GM23338 (cell line): ENCODE results near the gene SND1. TPM values are rescaled to one million over a fixed set of nuclear protein-coding genes. Genes with fewer than 3 reads are reported as not detected.

Experiments
- ATAC-seq: fragments of 200-7000 bp; cut with Tn5 transposase; 3 replicates; pipeline ENCODE4 v1.9.1; 2020
- DNase-seq: peaks from one replicate; pipeline ENCODE4 v3.0.0-alpha.2; 2015; ENCODE audit warnings: low spot score
- H2AFZ ChIP-seq: fragments of 200-600 bp; sonication (generic); 2 replicates; pipeline ENCODE4 v1.8.0; 2016; ENCODE audit warnings: antibody characterized with exemption, mild to moderate bottlenecking, moderate library complexity
- H3F3A ChIP-seq: fragments of 200-600 bp; sonication (generic); replicated peaks from 2 replicates; pipeline ENCODE4 v1.8.0; 2017; ENCODE audit warnings: antibody characterized with exemption, mixed run types, low read depth
- H3K27ac ChIP-seq: fragments of 200-600 bp; sonication (generic); 2 replicates; pipeline ENCODE4 v1.6.1; 2016; ENCODE audit warnings: low read depth
- H3K27me3 ChIP-seq: fragments of 200-600 bp; sonication (generic); 2 replicates; pipeline ENCODE4 v1.8.0; 2016; ENCODE audit warnings: mild to moderate bottlenecking, mixed run types, moderate library complexity; ENCODE audit not compliant: insufficient read depth
- H3K36me3 ChIP-seq: fragments of 200-600 bp; sonication (generic); 2 replicates; pipeline ENCODE4 v1.8.0; 2016; ENCODE audit warnings: mild to moderate bottlenecking; ENCODE audit not compliant: insufficient read depth
- H3K4me1 ChIP-seq: fragments of 200-600 bp; sonication (generic); 2 replicates; pipeline ENCODE4 v1.8.0; 2016; ENCODE audit warnings: mild to moderate bottlenecking, moderate library complexity; ENCODE audit not compliant: insufficient read depth
- H3K4me2 ChIP-seq: fragments of 200-600 bp; sonication (generic); 2 replicates; pipeline ENCODE4 v1.7.1; 2017; ENCODE audit warnings: mixed run types
- H3K4me3 ChIP-seq: fragments of 200-600 bp; sonication (generic); 2 replicates; pipeline ENCODE4 v1.6.1; 2016; ENCODE audit warnings: mixed run types
- H3K79me2 ChIP-seq: fragments of 200-600 bp; sonication (generic); replicated peaks from 2 replicates; pipeline ENCODE4 v1.8.0; 2017; ENCODE audit warnings: mild to moderate bottlenecking; ENCODE audit not compliant: insufficient read depth
- H3K9me2 ChIP-seq: fragments of 200-600 bp; sonication (generic); 2 replicates; pipeline ENCODE4 v1.8.0; 2017; ENCODE audit not compliant: insufficient read depth
- H4K20me1 ChIP-seq: fragments of 200-600 bp; sonication (generic); replicated peaks from 2 replicates; pipeline ENCODE4 v1.8.0; 2017; ENCODE audit warnings: mild to moderate bottlenecking; ENCODE audit not compliant: insufficient read depth
- H3K27ac Mint-ChIP-seq: 2 replicates; pipeline ENCODE4 v1.8.0; 2020; ENCODE audit warnings: inconsistent platforms, mild to moderate bottlenecking, moderate library complexity, mixed read lengths
- H3K27me3 Mint-ChIP-seq: 3 replicates; pipeline ENCODE4 v1.8.0; 2022; ENCODE audit warnings: low read depth, mild to moderate bottlenecking, moderate library complexity, mixed read lengths, inconsistent platforms; ENCODE audit not compliant: insufficient read depth, poor library complexity
- H3K36me3 Mint-ChIP-seq: 3 replicates; pipeline ENCODE4 v1.8.0; 2021; ENCODE audit warnings: low read depth, mild to moderate bottlenecking, inconsistent platforms, moderate library complexity, mixed read lengths
- H3K4me1 Mint-ChIP-seq: 3 replicates; pipeline ENCODE4 v1.8.0; 2020; ENCODE audit warnings: mild to moderate bottlenecking, inconsistent platforms, mixed read lengths
- H3K4me3 Mint-ChIP-seq: 3 replicates; pipeline ENCODE4 v1.8.0; 2021; ENCODE audit warnings: moderate library complexity, mild to moderate bottlenecking, inconsistent platforms, mixed read lengths
- H3K9me3 Mint-ChIP-seq: 3 replicates; pipeline ENCODE4 v1.8.0; 2020; ENCODE audit warnings: moderate library complexity, mild to moderate bottlenecking, inconsistent platforms, mixed read lengths
- CREB1 ChIP-seq: fragments of 250-450 bp; sonication (Bioruptor Pico); IDR thresholded peaks from 2 replicates; pipeline ENCODE4 v1.5.0; 2020; ENCODE audit warnings: low read depth, mild to moderate bottlenecking, moderate library complexity
- CTCF ChIP-seq, 2 experiments: fragments of 200-600 bp in 1 of 2; sonication (generic) in 1 of 2; conservative IDR thresholded peaks; 2 replicates each; pipeline versions ENCODE4 v1.5.1 to v1.6.1; 2016 to 2017; ENCODE audit warnings: antibody characterized with exemption in 2 of 2, low read depth in 2 of 2, mild to moderate bottlenecking in 2 of 2, moderate library complexity in 1 of 2
- ETS1 ChIP-seq: IDR thresholded peaks from 2 replicates; pipeline ENCODE4 v1.6.1; 2016; ENCODE audit warnings: antibody characterized with exemption
- EZH2 ChIP-seq: fragments of 200-600 bp; sonication (generic); IDR thresholded peaks from one replicate; pipeline ENCODE4 v1.8.0; 2017; ENCODE audit warnings: antibody characterized with exemption, mild to moderate bottlenecking, low read depth; ENCODE audit not compliant: unreplicated experiment
- EZH2phosphoT487 ChIP-seq: fragments of 200-600 bp; sonication (generic); IDR thresholded peaks from one replicate; pipeline ENCODE4 v1.8.1; 2018; ENCODE audit warnings: antibody characterized with exemption; ENCODE audit not compliant: unreplicated experiment
- JUNB ChIP-seq: IDR thresholded peaks from one replicate; pipeline ENCODE4 v1.6.1; 2016; ENCODE audit warnings: antibody characterized with exemption; ENCODE audit not compliant: unreplicated experiment
- NANOG ChIP-seq: IDR thresholded peaks from 2 replicates; pipeline ENCODE4 v1.6.1; 2016; ENCODE audit warnings: antibody characterized with exemption, borderline replicate concordance
- POLR2AphosphoS5 ChIP-seq: IDR thresholded peaks from 2 replicates; pipeline ENCODE4 v1.6.1; 2016; ENCODE audit warnings: antibody characterized with exemption, low read depth
- REST ChIP-seq: IDR thresholded peaks from one replicate; pipeline ENCODE4 v1.6.1; 2018; ENCODE audit warnings: antibody characterized with exemption; ENCODE audit not compliant: unreplicated experiment
- STAT1 ChIP-seq: IDR thresholded peaks from one replicate; pipeline ENCODE4 v1.6.1; 2016; ENCODE audit warnings: antibody characterized with exemption; ENCODE audit not compliant: unreplicated experiment
- ZNF114 ChIP-seq: fragments of 250-450 bp; sonication (Bioruptor Pico); IDR thresholded peaks from 2 replicates; pipeline ENCODE4 v1.5.0; 2020; ENCODE audit warnings: mild to moderate bottlenecking, moderate library complexity
- ZNF331 ChIP-seq: fragments of 250-450 bp; sonication (Bioruptor Pico); IDR thresholded peaks from 2 replicates; pipeline ENCODE4 v1.5.0; 2020; ENCODE audit warnings: low read depth, mild to moderate bottlenecking, moderate library complexity
- ZNF462 ChIP-seq: fragments of 250-450 bp; sonication (Bioruptor Pico); IDR thresholded peaks from 2 replicates; pipeline ENCODE4 v1.5.0; 2020; ENCODE audit warnings: mild to moderate bottlenecking, moderate library complexity
- polyA plus RNA-seq: library from polyadenylated mRNA; unstranded; fragments of >200 nt; fragmentation: Nextera tagmentation; extraction: Ambion mirVana; gene quantifications from 2 replicates; pipeline ENCODE4 v1.2.1, GENCODE V29; 2016
- total RNA-seq: library from RNA; depleted of rRNA; stranded (reverse); fragments of >200 nt; shearing (Covaris generic); gene quantifications from 2 replicates; pipeline ENCODE4 v1.2.3, GENCODE V29; 2014

Gene SND1
- total and polyA plus RNA-seq, 2 experiments from 2014 or later: 107 to 254 TPM

DNA sequence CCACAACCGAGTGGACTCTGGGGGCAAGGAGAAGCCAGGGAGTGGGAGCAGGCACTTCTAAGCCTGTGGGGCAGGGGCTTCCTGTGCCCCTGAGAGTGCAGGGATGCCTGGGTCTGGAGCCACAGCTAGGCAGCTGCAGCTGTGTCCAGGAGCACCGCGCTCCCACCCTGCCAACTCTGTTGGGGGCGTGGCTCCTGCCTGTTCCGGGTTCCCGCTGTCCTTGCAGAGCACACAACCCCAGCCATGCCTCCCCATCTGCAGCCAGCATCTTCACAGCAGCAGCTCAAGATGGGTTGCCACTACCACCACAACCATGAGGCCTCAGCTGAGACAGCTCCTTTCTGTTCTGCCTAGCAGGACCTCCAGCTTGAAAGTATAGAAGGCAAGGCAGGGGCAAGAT lies 42.7 kb upstream of the SND1 start:
- no peaks in the 10 kb centered on the region; the same call in 2 of the 3 replicates for H3K4me1 Mint-ChIP-seq

More for the DNA sequence above, 42.7 kb upstream of the SND1 start:
- no peak overlapping the region for H3K4me3 ChIP-seq
- no peaks in the 10 kb centered on the region for H3K4me1 ChIP-seq
- no peak for ATAC-seq
- no peak for TF ChIP-seq ZNF462 (CRISPR knock-in tag)
- TF ChIP-seq CTCF (conservative IDR thresholded peaks at IDR 0.05; ENCODE audit: low read depth in 2 of 2): no peak
- no peak for TF ChIP-seq REST
- no peak for TF ChIP-seq NANOG
- no peak for TF ChIP-seq STAT1
- no peak for TF ChIP-seq POLR2AphosphoS5
- no peak for TF ChIP-seq JUNB
- TF ChIP-seq ZNF331: no peak
- TF ChIP-seq EZH2: no peak
- no peak for TF ChIP-seq ZNF114 (CRISPR knock-in tag)
- TF ChIP-seq CREB1 (CRISPR knock-in tag): no peak
- no peak for TF ChIP-seq ETS1
- TF ChIP-seq EZH2phosphoT487: no peak
- no peak overlapping the region for H3K27ac Mint-ChIP-seq
- H3K4me2 ChIP-seq: no peak overlapping the region
- no peaks in the 10 kb centered on the region for H3F3A ChIP-seq
- H4K20me1 ChIP-seq: no peaks in the 10 kb centered on the region
- no peaks in the 10 kb centered on the region for H3K36me3 ChIP-seq
- no peak overlapping the region for H2AFZ ChIP-seq
- peaks cover 21% of the 10 kb centered on the region for H3K9me3 Mint-ChIP-seq
- H3K79me2 ChIP-seq: no peaks in the 10 kb centered on the region
- H3K36me3 Mint-ChIP-seq: peaks cover 6% of the 10 kb centered on the region
- H3K4me3 Mint-ChIP-seq: no peak overlapping the region
- peaks cover 5% of the 10 kb centered on the region for H3K27me3 Mint-ChIP-seq
- no peak for DNase-seq
- peaks cover 8% of the 10 kb centered on the region; the same call in 1 of the 2 replicates for H3K9me2 ChIP-seq
- no peak overlapping the region for H3K27ac ChIP-seq
- H3K27me3 ChIP-seq: no peaks in the 10 kb centered on the region
